ENCODE results near the gene RER1.

RER1 gene

DNA sequence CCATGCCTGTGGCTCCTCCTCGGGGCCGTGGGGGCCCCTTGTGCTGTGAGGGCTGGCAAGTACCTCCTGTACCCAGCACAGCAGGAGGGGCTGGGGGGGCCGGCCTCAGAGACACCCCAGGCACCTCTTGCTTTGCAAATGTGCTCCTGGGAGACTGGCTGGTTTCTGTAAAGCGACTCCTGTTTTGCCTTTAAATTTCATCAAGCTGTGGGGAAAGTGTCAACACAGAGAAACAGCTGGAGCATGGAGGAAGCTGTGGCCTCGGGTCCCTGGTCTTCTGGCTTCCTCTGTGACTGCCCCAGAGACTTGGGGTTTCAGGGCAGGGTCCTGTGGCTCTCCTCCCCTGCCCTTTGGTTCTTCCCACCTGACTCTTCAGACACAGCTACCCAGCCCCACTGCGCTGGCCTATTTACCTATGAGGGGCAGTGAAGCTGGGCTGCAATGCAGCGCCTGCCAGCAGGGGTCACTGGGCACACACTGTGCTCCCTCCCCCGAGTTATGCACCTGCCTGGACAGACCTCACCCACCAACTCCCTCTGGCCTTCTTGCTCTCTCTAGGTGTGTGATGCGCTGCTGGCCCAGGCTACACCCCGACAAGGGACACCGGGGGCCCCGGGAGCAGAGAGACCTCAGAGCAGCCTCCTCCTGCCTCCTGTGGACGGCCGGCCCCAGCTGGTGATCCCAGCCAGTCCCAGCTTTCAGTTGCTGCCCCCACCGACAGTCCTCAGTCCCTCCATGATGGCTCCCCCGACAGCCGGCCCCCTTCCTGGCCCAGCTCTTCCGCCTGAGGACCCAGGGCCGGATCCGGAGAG lies 38.3 kb downstream of the RER1 start:
- peaks cover 0 to 73% of the 10 kb centered on the region in 2 donors for H3K27me3 ChIP-seq (ENCODE audit: control insufficient read depth in 1 of 2, insufficient read depth in 2 of 2, low read length in 2 of 2)
- no peaks in the 10 kb centered on the region for H3K4me1 ChIP-seq (ENCODE audit: insufficient read depth, low read length)
- no peaks in the 10 kb centered on the region for H3K9me3 ChIP-seq (ENCODE audit: low read length)
- H3K27ac ChIP-seq (ENCODE audit: low read depth, low read length): no peak overlapping the region
- no peak overlapping the region for H3K4me3 ChIP-seq (ENCODE audit: low read depth in 1 of 2, low read length in 2 of 2)
- no peaks in the 10 kb centered on the region for H3K36me3 ChIP-seq (ENCODE audit: insufficient read depth, low read length)
- H3K9ac ChIP-seq (ENCODE audit: low read length): no peak overlapping the region

DNA sequence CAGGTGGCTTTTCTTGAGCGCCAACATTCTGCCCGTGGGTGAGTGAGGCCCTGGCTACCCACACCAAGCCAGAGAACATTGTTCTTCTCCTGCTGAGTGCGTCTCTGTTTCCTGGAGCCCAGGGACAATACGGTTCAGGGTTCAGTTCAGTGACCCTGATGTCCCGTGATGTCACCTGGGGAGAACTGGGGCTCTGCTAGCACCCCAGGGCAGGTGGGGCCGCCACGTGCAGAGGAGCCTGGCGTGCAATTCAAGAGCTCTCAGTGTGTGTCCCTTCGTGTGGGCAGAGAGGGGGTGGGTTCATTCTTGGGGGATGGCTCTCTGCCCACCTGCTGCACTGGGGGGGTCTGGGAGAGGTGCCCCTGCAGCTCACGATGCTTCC lies 38.9 kb downstream of the RER1 start:
- H3K9ac ChIP-seq (ENCODE audit: low read length): no peak overlapping the region
- no peak overlapping the region for H3K27ac ChIP-seq (ENCODE audit: low read depth, low read length)
- no peaks in the 10 kb centered on the region for H3K9me3 ChIP-seq (ENCODE audit: low read length)
- no peak overlapping the region for H3K4me3 ChIP-seq (ENCODE audit: low read depth in 1 of 2, low read length in 2 of 2)
- peaks cover 0 to 79% of the 10 kb centered on the region in 2 donors for H3K27me3 ChIP-seq (ENCODE audit: control insufficient read depth in 1 of 2, insufficient read depth in 2 of 2, low read length in 2 of 2)
- H3K4me1 ChIP-seq (ENCODE audit: insufficient read depth, low read length): no peaks in the 10 kb centered on the region
- no peaks in the 10 kb centered on the region for H3K36me3 ChIP-seq (ENCODE audit: insufficient read depth, low read length)

DNA sequence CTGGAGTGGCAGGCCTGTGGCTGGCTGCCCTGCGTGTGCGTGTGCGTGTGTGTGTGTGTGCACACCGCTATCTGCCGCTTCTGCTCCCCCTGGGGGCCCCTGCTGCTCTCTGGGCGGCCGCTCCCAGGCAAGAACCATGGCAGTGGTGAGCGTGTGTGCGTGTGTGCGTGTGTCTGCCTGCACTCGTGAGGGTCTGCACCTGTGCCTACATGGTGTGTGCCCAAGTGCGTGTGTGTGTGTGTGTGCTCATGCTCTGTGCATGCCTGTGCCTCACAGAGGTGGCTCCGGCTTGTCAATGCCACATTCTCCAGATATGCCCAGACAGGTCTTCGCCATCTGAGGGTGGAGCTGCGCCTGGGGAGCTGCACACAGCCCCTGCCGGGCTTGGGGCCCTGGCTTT lies 39.5 kb downstream of the RER1 start:
- H3K36me3 ChIP-seq (ENCODE audit: insufficient read depth, low read length): no peaks in the 10 kb centered on the region

DNA sequence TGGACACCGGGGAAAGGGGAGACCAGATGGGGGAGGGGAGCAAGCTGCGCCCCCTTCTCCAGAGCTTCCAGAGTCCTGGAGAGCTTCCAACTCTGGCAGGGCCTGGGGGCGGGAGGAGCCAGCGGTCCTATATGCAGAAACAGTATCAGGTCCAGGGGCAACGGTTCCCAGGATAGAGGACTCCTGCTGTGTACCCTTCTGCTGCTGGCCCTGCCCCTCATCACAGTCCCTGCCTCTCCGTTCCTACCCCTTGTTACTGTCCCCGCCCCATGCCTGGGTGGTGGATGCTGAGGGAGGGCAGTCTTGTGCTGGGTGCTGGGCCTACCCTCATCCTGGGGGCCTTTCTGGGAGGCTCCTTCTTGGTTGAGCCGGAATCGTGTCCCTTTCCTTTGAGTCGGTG lies 39.9 kb downstream of the RER1 start:
- no peak overlapping the region for H3K9ac ChIP-seq (ENCODE audit: low read length)
- peaks cover 0 to 72% of the 10 kb centered on the region in 2 donors for H3K27me3 ChIP-seq (ENCODE audit: control insufficient read depth in 1 of 2, insufficient read depth in 2 of 2, low read length in 2 of 2)
- H3K9me3 ChIP-seq (ENCODE audit: low read length): no peaks in the 10 kb centered on the region
- no peak overlapping the region for H3K27ac ChIP-seq (ENCODE audit: low read depth, low read length)
- no peaks in the 10 kb centered on the region for H3K4me1 ChIP-seq (ENCODE audit: insufficient read depth, low read length)
- H3K36me3 ChIP-seq (ENCODE audit: insufficient read depth, low read length): no peaks in the 10 kb centered on the region
- H3K4me3 ChIP-seq (ENCODE audit: low read depth in 1 of 2, low read length in 2 of 2): no peak overlapping the region

More for the DNA sequence above, 39.5 kb downstream of the RER1 start:
- Histone ChIP-seq H3K9me3 (ENCODE audit: low read length) (no peaks in the 10 kb centered on the region), H3K4me1 (ENCODE audit: insufficient read depth, low read length) (no peaks in the 10 kb centered on the region), H3K27me3 (ENCODE audit: control insufficient read depth in 1 of 2, insufficient read depth in 2 of 2, low read length in 2 of 2) (peaks cover 0 to 76% of the 10 kb centered on the region in 2 donors), H3K4me3 (ENCODE audit: low read depth in 1 of 2, low read length in 2 of 2) (no peak overlapping the region), H3K27ac (ENCODE audit: low read depth, low read length) (no peak overlapping the region), H3K9ac (ENCODE audit: low read length) (no peak overlapping the region)

DNA sequence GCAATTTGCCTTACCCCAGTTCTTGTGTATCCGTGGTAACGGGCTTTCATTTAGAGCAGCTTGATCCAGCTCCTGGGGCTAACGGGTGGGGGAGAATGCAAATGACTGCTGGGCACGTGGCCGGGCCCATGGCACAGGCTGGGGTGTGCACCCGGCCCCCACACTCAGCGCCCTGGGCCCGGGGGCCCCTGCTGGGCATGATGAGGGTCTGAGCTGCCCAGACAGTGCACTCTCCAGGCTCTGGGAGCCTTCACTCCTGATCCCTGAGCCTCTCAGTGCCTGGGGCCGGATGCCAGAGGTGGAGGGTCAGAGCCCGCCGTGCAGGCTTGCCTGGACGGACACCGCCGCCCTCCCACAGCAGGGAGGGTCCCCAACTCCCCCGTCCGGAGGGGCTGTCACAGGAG lies 40.8 kb downstream of the RER1 start:
- H3K4me1 ChIP-seq (ENCODE audit: insufficient read depth, low read length): no peaks in the 10 kb centered on the region
- H3K27ac ChIP-seq (ENCODE audit: low read depth, low read length): no peak overlapping the region
- no peak overlapping the region for H3K4me3 ChIP-seq (ENCODE audit: low read depth in 1 of 2, low read length in 2 of 2)
- peaks cover 0 to 63% of the 10 kb centered on the region in 2 donors for H3K27me3 ChIP-seq (ENCODE audit: control insufficient read depth in 1 of 2, insufficient read depth in 2 of 2, low read length in 2 of 2)
- H3K9me3 ChIP-seq (ENCODE audit: low read length): no peaks in the 10 kb centered on the region
- no peak overlapping the region for H3K9ac ChIP-seq (ENCODE audit: low read length)
- H3K36me3 ChIP-seq (ENCODE audit: insufficient read depth, low read length): no peaks in the 10 kb centered on the region

DNA sequence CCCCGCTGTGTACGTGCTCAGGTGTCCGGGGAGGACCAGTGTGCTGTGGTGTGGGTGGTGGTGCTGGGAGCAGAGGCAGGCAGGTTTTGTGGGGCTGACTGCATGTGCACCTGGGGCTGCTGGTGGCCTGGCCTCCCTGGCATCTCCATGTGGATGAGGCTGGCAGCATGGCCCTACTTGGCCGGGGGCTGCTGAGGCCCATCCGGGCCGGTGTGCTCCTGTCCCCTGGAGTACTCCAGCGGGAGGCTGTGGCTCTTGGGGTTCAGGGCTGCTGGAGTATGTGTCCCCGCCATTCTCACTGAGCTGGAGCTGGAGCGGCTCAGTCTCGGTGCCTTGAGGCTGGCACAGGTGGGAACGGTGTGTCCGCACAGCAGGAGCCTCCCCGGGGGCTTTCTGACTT lies 41.6 kb downstream of the RER1 start:
- Histone ChIP-seq H3K27ac (ENCODE audit: low read depth, low read length) (no peak overlapping the region), H3K9ac (ENCODE audit: low read length) (no peak overlapping the region), H3K4me3 (ENCODE audit: low read depth in 1 of 2, low read length in 2 of 2) (no peak overlapping the region), H3K9me3 (ENCODE audit: low read length) (no peaks in the 10 kb centered on the region), H3K36me3 (ENCODE audit: insufficient read depth, low read length) (no peaks in the 10 kb centered on the region), H3K4me1 (ENCODE audit: insufficient read depth, low read length) (no peaks in the 10 kb centered on the region), H3K27me3 (ENCODE audit: control insufficient read depth in 1 of 2, insufficient read depth in 2 of 2, low read length in 2 of 2) (peaks cover 0 to 57% of the 10 kb centered on the region in 2 donors)

DNA sequence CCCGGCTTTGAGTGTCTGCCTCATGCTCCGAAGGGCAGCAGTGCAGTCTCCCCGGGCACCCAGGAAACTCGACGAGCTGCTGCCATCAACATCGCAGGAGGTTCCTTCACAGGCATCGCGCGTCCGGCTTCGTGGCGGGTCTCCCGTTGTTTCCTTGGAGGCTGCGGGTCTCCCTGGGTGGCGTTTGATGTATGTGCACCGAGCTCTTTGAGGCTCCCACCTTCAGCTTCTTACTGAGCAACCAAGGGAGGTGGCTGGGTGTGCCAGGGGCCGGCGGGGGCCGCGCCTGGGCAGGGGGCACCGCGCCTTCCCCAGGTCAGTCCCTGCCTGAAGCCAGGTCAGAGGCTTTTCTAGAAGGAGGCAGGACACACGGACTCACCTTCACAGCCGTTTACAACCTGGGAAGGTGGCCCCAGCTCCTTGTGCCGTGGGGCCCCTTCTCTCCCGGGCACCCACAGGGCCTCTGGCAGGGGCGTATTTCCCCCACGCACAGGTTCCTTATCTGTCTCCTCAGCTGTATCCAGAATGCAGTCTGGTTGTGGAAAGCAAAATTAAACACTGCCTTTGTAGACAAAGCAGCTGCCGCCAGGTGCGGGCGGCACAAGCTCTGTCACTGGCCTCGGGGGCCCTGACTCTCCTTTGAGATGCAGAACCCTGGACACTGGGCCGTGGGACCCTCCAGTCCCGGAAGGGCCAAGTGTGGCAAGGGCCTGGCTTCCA lies 42.5 kb downstream of the RER1 start:
- Histone ChIP-seq H3K9me3 (ENCODE audit: low read length) (no peaks in the 10 kb centered on the region), H3K27me3 (ENCODE audit: control insufficient read depth in 1 of 2, insufficient read depth in 2 of 2, low read length in 2 of 2) (peaks cover 0 to 50% of the 10 kb centered on the region in 2 donors), H3K4me3 (ENCODE audit: low read depth in 1 of 2, low read length in 2 of 2) (no peak overlapping the region), H3K9ac (ENCODE audit: low read length) (no peak overlapping the region), H3K27ac (ENCODE audit: low read depth, low read length) (no peak overlapping the region), H3K4me1 (ENCODE audit: insufficient read depth, low read length) (no peaks in the 10 kb centered on the region), H3K36me3 (ENCODE audit: insufficient read depth, low read length) (no peaks in the 10 kb centered on the region)

DNA sequence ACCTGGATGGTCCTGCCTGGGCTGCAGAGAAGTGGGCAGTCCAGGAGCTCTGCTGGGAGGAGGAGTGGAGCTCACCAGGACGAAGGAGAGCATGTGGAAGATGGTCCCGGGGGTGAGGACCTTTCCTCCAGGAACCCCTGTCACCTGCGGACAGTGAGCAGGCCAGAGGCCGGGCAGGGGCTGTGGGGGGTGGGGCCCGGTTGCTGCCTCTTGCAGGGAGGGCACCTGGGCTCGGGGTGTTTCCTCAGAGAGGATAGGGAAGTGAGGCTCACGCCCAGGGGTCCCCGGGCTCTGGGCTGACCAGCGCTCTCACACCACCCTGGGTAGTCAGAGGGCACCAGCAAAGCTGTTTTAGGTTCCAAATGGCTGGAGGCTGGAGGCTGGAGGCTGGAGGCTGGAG lies 43.5 kb downstream of the RER1 start:
- Histone ChIP-seq H3K36me3 (ENCODE audit: insufficient read depth, low read length) (no peaks in the 10 kb centered on the region), H3K27me3 (ENCODE audit: control insufficient read depth in 1 of 2, insufficient read depth in 2 of 2, low read length in 2 of 2) (peaks cover 0 to 44% of the 10 kb centered on the region in 2 donors), H3K4me1 (ENCODE audit: insufficient read depth, low read length) (no peaks in the 10 kb centered on the region), H3K4me3 (ENCODE audit: low read depth in 1 of 2, low read length in 2 of 2) (no peak overlapping the region), H3K9ac (ENCODE audit: low read length) (no peak overlapping the region), H3K9me3 (ENCODE audit: low read length) (no peaks in the 10 kb centered on the region), H3K27ac (ENCODE audit: low read depth, low read length) (no peak overlapping the region)

DNA sequence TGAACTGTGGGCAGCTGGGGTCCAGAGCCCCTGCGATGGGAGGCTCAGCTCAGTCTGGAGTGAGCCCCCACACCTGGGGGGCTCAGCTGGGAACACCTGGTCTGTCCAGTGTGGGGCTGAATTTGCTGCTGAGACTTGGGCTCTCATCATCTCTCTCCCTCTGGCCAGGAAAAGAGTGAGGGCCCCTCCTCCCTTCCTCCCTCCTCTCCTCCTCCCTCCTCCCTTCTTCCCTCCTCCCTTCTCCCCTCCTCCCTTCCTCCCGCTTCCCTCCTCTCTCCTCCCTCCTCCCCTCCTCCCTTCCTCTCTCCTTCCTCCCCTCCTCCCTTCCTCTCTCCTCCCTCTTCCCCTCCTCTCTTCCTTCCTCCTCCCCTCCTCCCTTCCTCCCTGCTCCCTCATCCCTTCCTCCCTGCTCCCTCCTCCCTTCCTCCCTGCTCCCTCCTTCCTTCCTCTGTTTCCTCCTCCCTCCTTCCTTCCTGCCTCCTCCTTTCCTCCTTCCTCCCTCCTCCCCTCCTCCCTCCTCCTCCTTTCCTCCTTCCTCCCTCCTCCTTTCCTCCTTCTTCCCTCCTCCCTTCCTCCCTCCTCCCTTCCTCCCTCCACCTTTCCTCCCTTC lies 44.2 kb downstream of the RER1 start:
- Histone ChIP-seq H3K9ac (ENCODE audit: low read length) (no peak overlapping the region), H3K4me1 (ENCODE audit: insufficient read depth, low read length) (no peaks in the 10 kb centered on the region)

DNA sequence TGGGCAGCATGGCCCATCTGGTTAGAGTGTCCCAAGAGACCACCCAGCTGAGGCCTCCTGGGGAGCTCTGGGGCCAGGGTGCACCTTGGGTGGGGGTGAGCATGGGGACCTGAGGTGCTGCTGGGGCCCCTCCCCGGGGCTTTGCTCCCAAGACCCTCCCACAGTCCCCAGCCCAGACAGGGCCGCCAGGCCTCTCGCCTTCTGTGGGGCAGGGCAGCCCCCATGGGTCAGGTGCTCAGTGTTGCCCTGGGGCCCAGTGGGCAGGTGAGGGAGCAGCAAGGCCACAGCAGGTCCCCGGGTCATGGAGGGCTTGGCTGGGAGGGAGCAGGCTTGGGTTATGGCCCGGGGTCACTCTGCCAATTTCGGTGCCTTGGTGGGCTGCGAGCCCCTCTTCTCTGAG lies 45.2 kb downstream of the RER1 start:
- Histone ChIP-seq H3K4me3 (ENCODE audit: low read depth in 1 of 2, low read length in 2 of 2) (no peak overlapping the region), H3K9ac (ENCODE audit: low read length) (no peak overlapping the region), H3K36me3 (ENCODE audit: insufficient read depth, low read length) (no peaks in the 10 kb centered on the region), H3K27me3 (ENCODE audit: control insufficient read depth in 1 of 2, insufficient read depth in 2 of 2, low read length in 2 of 2) (peaks cover 0 to 32% of the 10 kb centered on the region in 2 donors), H3K4me1 (ENCODE audit: insufficient read depth, low read length) (no peaks in the 10 kb centered on the region), H3K9me3 (ENCODE audit: low read length) (no peaks in the 10 kb centered on the region), H3K27ac (ENCODE audit: low read depth, low read length) (no peak overlapping the region)

More for the DNA sequence above, 44.2 kb downstream of the RER1 start:
- no peak overlapping the region for H3K4me3 ChIP-seq (ENCODE audit: low read depth in 1 of 2, low read length in 2 of 2)
- H3K27ac ChIP-seq (ENCODE audit: low read depth, low read length): no peak overlapping the region
- peaks cover 0 to 39% of the 10 kb centered on the region in 2 donors for H3K27me3 ChIP-seq (ENCODE audit: control insufficient read depth in 1 of 2, insufficient read depth in 2 of 2, low read length in 2 of 2)
- no peaks in the 10 kb centered on the region for H3K36me3 ChIP-seq (ENCODE audit: insufficient read depth, low read length)
- no peaks in the 10 kb centered on the region for H3K9me3 ChIP-seq (ENCODE audit: low read length)

DNA sequence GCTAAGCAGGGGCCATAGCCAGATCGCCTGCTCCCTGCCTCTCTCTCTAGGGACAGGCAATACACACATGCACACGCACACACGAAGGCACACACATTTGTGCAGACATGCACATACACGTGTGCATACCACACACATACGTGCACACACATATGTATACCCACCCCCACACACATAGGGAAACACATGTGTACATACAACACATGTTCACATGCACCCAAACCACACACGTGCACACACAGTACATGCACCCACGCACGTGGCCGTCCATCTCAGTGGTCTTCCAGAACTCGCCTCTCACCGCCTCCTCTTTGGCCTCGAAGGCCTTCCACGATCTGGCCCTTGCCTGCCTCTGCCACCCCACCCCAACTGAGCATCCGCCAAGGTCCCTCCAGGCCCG lies 46.0 kb downstream of the RER1 start:
- H3K9me3 ChIP-seq (ENCODE audit: low read length): no peaks in the 10 kb centered on the region
- H3K27me3 ChIP-seq (ENCODE audit: control insufficient read depth in 1 of 2, insufficient read depth in 2 of 2, low read length in 2 of 2): peaks cover 0 to 32% of the 10 kb centered on the region in 2 donors
- no peak overlapping the region for H3K27ac ChIP-seq (ENCODE audit: low read depth, low read length)
- no peak overlapping the region for H3K4me3 ChIP-seq (ENCODE audit: low read depth in 1 of 2, low read length in 2 of 2)
- H3K36me3 ChIP-seq (ENCODE audit: insufficient read depth, low read length): no peaks in the 10 kb centered on the region
- no peaks in the 10 kb centered on the region for H3K4me1 ChIP-seq (ENCODE audit: insufficient read depth, low read length)
- H3K9ac ChIP-seq (ENCODE audit: low read length): no peak overlapping the region
